ENCODE data around the gene PGF. TPM values are rescaled to one million over a fixed set of nuclear protein-coding genes. Genes with fewer than 3 reads are reported as not detected.

PGF gene
- total RNA-seq, 4 donors from 2014 or later = 3.5 to 10.5 (median 7.9) TPM

DNA sequence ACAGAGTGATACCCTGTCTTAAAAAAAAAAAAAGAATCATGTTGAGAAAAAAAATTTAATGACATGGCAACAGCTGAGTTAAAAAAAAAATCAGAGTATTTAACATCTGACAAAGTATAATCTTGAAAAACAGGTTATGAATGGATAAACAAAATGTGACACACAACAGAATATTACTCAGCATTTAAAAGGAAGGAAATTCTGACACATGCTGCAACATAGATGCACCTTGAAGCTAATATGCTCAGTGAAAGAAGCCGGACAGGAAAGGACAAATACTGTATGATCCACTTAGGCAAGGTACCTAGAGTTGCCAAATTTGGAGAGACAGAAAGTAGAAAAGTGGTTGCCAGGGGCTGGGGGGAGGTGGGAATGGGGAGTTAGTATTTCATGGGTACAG lies 27.9 kb upstream of the PGF start:
- WGBS = 63% methylated on average over 1 of the region's 1 CpG
- no peaks in the 10 kb centered on the region for H3K36me3 ChIP-seq
- H3K27me3 ChIP-seq = no peaks in the 10 kb centered on the region
- no peak for DNase-seq (ENCODE audit: low spot score in 2 of 2)
- no peak overlapping the region for H3K4me3 ChIP-seq
- no peak overlapping the region for H3K27ac ChIP-seq
- H3K4me1 ChIP-seq = peaks cover 37% of the 10 kb centered on the region
- H3K9me3 ChIP-seq = no peaks in the 10 kb centered on the region
- no peak for TF ChIP-seq EP300 (IDR thresholded peaks at IDR 0.05)

DNA sequence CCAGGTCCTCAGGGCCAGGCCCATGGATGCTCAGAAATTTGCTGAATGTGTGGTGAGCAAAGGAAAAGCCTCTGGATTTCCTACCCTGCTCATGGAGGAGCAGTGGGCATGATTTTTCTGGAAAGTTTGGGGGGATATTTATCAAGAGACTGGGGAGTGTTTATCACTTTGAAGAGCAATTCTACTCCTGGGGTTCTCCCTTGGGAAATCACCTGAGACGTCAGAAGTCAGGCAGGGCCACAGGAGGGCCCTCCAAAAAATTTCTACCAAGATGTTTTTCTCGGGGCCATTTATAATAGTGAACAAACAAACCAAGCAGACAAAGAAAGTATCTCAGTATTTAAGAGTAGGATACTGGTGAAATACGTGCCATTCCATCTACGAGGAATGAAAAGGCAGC lies 27.3 kb upstream of the PGF start:
- no peak for DNase-seq (ENCODE audit: low spot score in 2 of 2)
- no peaks in the 10 kb centered on the region for H3K9me3 ChIP-seq
- no peaks in the 10 kb centered on the region for H3K36me3 ChIP-seq
- H3K27ac ChIP-seq = no peak overlapping the region
- TF ChIP-seq POLR2A (IDR thresholded peaks at IDR 0.05) (no peak), EP300 (IDR thresholded peaks at IDR 0.05) (no peak), POLR2AphosphoS5 (IDR thresholded peaks at IDR 0.05) (no peak)
- TF ChIP-seq, protein P1, sequence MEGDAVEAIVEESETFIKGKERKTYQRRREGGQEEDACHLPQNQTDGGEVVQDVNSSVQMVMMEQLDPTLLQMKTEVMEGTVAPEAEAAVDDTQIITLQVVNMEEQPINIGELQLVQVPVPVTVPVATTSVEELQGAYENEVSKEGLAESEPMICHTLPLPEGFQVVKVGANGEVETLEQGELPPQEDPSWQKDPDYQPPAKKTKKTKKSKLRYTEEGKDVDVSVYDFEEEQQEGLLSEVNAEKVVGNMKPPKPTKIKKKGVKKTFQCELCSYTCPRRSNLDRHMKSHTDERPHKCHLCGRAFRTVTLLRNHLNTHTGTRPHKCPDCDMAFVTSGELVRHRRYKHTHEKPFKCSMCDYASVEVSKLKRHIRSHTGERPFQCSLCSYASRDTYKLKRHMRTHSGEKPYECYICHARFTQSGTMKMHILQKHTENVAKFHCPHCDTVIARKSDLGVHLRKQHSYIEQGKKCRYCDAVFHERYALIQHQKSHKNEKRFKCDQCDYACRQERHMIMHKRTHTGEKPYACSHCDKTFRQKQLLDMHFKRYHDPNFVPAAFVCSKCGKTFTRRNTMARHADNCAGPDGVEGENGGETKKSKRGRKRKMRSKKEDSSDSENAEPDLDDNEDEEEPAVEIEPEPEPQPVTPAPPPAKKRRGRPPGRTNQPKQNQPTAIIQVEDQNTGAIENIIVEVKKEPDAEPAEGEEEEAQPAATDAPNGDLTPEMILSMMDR (IDR thresholded peaks at IDR 0.05) = no peak
- H3K27me3 ChIP-seq = no peaks in the 10 kb centered on the region
- H3K4me3 ChIP-seq = no peak overlapping the region
- 69% methylated on average over 4 of the region's 4 CpGs for WGBS
- peaks cover 44% of the 10 kb centered on the region for H3K4me1 ChIP-seq

DNA sequence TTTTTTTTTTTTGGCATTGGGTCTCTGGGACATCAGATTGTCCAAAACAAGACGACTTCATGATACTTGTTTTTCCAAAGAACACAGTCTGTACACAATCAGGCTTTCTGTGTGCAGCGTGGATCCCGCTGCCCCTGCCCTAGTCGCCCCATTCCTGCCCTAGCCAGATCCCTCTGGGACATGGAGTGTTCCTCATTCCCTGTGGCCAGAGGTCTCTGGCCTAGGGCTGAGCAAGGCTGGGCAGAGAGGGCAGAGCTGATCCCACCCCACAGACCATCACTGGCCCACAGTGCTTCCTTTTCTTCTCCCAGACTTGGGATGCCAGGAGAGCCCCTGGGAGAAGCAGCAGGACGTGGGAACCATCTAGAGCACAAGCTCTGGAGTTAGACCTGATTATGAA lies 26.4 kb upstream of the PGF start:
- DNase-seq (ENCODE audit: low spot score in 2 of 2) = no peak
- Histone ChIP-seq H3K4me1 (peaks cover 47% of the 10 kb centered on the region), H3K36me3 (no peaks in the 10 kb centered on the region), H3K27ac (no peak overlapping the region), H3K9me3 (no peaks in the 10 kb centered on the region), H3K27me3 (no peaks in the 10 kb centered on the region), H3K4me3 (no peak overlapping the region)
- TF ChIP-seq POLR2A (IDR thresholded peaks at IDR 0.05) (no peak), EP300 (IDR thresholded peaks at IDR 0.05) (no peak), POLR2AphosphoS5 (IDR thresholded peaks at IDR 0.05) (no peak)
- TF ChIP-seq, protein P1 (IDR thresholded peaks at IDR 0.05) = no peak
- WGBS = 81% methylated on average over 4 of the region's 5 CpGs

DNA sequence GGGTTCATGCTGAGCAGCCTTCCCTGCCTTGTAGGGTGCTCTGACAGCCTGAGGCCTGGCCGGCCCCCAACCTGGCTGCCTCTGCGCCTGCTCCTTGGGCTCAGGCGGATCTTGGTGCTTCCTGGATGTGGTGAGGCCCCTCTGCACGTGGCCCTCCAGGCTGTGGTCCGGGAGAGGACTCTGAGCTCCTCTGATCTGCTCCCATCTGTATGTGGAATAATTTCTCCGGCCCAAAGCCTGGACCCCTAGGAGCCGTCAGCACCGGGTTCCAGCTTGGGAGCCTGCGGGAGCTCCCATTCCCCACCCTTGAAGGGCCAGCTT lies 26.0 kb upstream of the PGF start:
- TF ChIP-seq, protein P1 (IDR thresholded peaks at IDR 0.05) = no peak
- TF ChIP-seq POLR2A (IDR thresholded peaks at IDR 0.05) = no peak
- no peak for TF ChIP-seq POLR2AphosphoS5 (IDR thresholded peaks at IDR 0.05)
- TF ChIP-seq EP300 (IDR thresholded peaks at IDR 0.05) = no peak
- WGBS = 95% methylated on average over 4 of the region's 9 CpGs
- no peaks in the 10 kb centered on the region for H3K9me3 ChIP-seq
- H3K4me1 ChIP-seq = peaks cover 51% of the 10 kb centered on the region
- DNase-seq (ENCODE audit: low spot score in 2 of 2) = no peak
- no peaks in the 10 kb centered on the region for H3K36me3 ChIP-seq
- H3K27ac ChIP-seq = no peak overlapping the region
- H3K4me3 ChIP-seq = no peak overlapping the region
- no peaks in the 10 kb centered on the region for H3K27me3 ChIP-seq

DNA sequence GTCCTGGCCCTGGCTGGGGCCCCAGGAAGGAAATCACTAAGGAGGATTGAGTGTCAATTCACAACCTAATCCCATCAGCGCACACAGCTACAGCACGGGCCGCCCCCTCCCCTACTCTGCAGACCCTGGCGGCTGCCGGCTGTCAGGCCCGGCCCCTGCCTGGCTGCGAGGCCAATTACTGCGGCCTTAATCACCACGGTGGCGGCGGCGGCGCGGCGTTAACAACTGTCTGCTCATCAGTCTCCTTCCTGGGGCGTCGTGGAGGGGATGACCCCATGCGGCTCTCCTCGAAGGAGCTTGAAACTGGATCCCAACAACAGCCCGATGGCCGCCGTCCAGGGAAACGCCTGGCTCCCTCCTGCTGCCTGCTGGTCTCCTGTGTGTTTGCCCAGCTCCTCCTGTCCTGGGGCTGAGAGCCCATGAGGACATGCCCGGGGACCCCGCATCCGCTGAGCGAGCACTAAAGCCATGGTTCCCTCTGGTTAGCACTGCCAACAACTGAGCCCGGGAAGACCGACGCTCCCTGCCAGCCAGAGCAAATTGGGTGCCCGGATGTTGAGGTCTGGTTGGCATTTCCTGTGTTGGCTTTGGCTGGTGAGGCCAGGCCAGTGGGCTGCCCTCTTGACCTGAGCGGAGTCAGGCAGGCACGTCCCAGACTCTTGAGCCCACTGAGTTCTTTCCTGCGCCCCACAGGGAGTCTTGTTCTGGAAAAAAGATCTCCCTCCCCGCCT lies 25.5 kb upstream of the PGF start:
- Histone ChIP-seq H3K4me1 (peaks cover 54% of the 10 kb centered on the region), H3K27ac (no peak overlapping the region)

DNA sequence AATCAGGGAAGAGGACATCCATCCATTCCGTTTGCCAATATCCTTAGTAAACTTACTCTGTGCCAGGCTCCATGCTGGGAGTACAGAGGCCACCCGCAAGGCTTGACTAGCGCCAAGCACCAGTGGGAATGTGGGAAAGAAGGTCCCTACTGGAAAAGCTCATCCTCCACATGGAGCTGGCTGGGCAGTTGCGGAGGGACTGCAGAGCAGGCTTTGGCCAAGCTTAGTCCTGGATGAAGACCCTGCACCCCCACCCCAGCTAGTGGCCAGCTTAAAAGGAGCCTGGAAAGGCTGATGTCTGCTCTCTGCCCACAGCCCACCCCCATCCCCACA lies 25.0 kb upstream of the PGF start:
- WGBS = 82% methylated on average over 4 of the region's 4 CpGs

More for the DNA sequence above, 25.5 kb upstream of the PGF start:
- peak; percentile 62 to 76 for DNase-seq (ENCODE audit: low spot score in 2 of 2)
- Histone ChIP-seq H3K4me3 (no peak overlapping the region), H3K36me3 (no peaks in the 10 kb centered on the region), H3K9me3 (no peaks in the 10 kb centered on the region), H3K27me3 (no peaks in the 10 kb centered on the region)
- no peak for TF ChIP-seq EP300 (IDR thresholded peaks at IDR 0.05)
- TF ChIP-seq POLR2AphosphoS5 (IDR thresholded peaks at IDR 0.05) = peak in 1 of 3 donors; percentile 9
- 69% methylated on average over 3 of the region's 35 CpGs for WGBS

More for the DNA sequence above, 25.0 kb upstream of the PGF start:
- Histone ChIP-seq H3K36me3 (no peaks in the 10 kb centered on the region), H3K27ac (no peak overlapping the region), H3K9me3 (no peaks in the 10 kb centered on the region), H3K4me3 (no peak overlapping the region), H3K4me1 (peaks cover 55% of the 10 kb centered on the region), H3K27me3 (no peaks in the 10 kb centered on the region)
- no peak for TF ChIP-seq POLR2A (IDR thresholded peaks at IDR 0.05)
- TF ChIP-seq, protein P1 (IDR thresholded peaks at IDR 0.05) = no peak
- TF ChIP-seq EP300 (IDR thresholded peaks at IDR 0.05) = no peak
- no peak for TF ChIP-seq POLR2AphosphoS5 (IDR thresholded peaks at IDR 0.05)
- DNase-seq (ENCODE audit: low spot score in 2 of 2) = peak in 1 of 2 donors; percentile 74
